Stomach (tissue), 4 donors: ENCODE results near the gene COP1.

ENCODE experiments used
- CTCF ChIP-seq, 7 experiments: fragments of 450-650 bp in 4 of 7; fragments of 200-600 bp in 3 of 7; sonication (generic) in 3 of 7; IDR thresholded peaks; one replicate each; pipeline ENCODE4 v1.5.1; 2016 to 2019; ENCODE audit warnings: antibody characterized with exemption in 7 of 7, control low read depth in 2 of 7, mild to moderate bottlenecking in 1 of 7
- POLR2A ChIP-seq, 4 donors: fragments of 450-650 bp; IDR thresholded peaks; one replicate each; pipeline ENCODE4 v1.6.1; 2016; ENCODE audit warnings: antibody characterized with exemption in 4 of 4, control low read depth in 2 of 4, mild to moderate bottlenecking in 1 of 4, moderate library complexity in 1 of 4

- no peak for TF ChIP-seq CTCF (IDR thresholded peaks at IDR 0.05)
- TF ChIP-seq POLR2A (IDR thresholded peaks at IDR 0.05): no peak
Measured at GRCh38 chr1:176217461-176218099, 10.5 kb upstream of the COP1 start.
